Body of pancreas (tissue), 4 donors: ENCODE results near the gene GPR17. TPM values are rescaled to one million over a fixed set of nuclear protein-coding genes. Genes with fewer than 3 reads are reported as not detected.

Experiments
- ATAC-seq: fragments of 150-250 bp; one replicate; pipeline ENCODE4 v1.9.1; 2016
- DNase-seq, 4 donors: peaks; one replicate each; pipeline ENCODE4 v3.0.0-alpha.2; 2019
- H3K27ac ChIP-seq, 4 donors: fragments of 200-600 bp; sonication (generic); 1 replicate in 3 of 4; 2 replicates in 1 of 4; pipeline versions ENCODE4 v1.5.1 to v1.6.1; 2016 to 2019; ENCODE audit warnings: mild to moderate bottlenecking in 1 of 4, mixed read lengths in 1 of 4, moderate library complexity in 1 of 4
- H3K27me3 ChIP-seq, 2 donors: fragments of 200-600 bp; sonication (generic); one replicate each; pipeline ENCODE4 v1.6.0; 2016; ENCODE audit warnings: mild to moderate bottlenecking in 1 of 2
- H3K36me3 ChIP-seq, 2 donors: fragments of 200-600 bp; sonication (generic); replicated peaks in 1 of 2; 2 replicates each; pipeline ENCODE4 v1.5.1; 2016; ENCODE audit warnings: low read depth in 2 of 2; ENCODE audit not compliant: insufficient read depth in 1 of 2
- H3K4me1 ChIP-seq: fragments of 200-600 bp; sonication (generic); one replicate; pipeline ENCODE4 v1.6.0; 2016
- H3K4me3 ChIP-seq, 2 donors: fragments of 200-600 bp; sonication (generic); 1 replicate in 1 of 2; 2 replicates in 1 of 2; pipeline ENCODE4 v1.5.1; 2016 to 2019
- H3K9me3 ChIP-seq, 3 donors: fragments of 200-600 bp; sonication (generic); 1 replicate in 2 of 3; 2 replicates in 1 of 3; pipeline ENCODE4 v1.5.1; 2016
- POLR2A ChIP-seq, 3 donors: fragments of 450-650 bp; IDR thresholded peaks; one replicate each; pipeline ENCODE4 v1.6.1; 2016; ENCODE audit warnings: antibody characterized with exemption in 3 of 3, mild to moderate bottlenecking in 2 of 3
- WGBS, 2 donors: methylation state at CpG; one replicate each; pipeline ENCODE4 v1.1.5; 2017; 5-methylcytosine and 5-hydroxymethylcytosine counted together
- intact Hi-C: fragments of 100-400 bp; cut with DNase I; formaldehyde crosslinking; loops from one replicate; pipeline ENCODE4 v1.15.1; 2023
- total RNA-seq, 2 donors: library from RNA; depleted of rRNA; stranded (reverse); fragments of >200 nt; gene quantifications; one replicate each; pipeline ENCODE4 v1.1.0, GENCODE V29; 2016
- TF ChIP-seq, protein P1 (sequence below), 7 experiments: fragments of 450-650 bp in 4 of 7; fragments of 200-600 bp in 3 of 7; sonication (generic) in 3 of 7; IDR thresholded peaks; one replicate each; pipeline ENCODE4 v1.5.1; 2016 to 2019; ENCODE audit warnings: antibody characterized with exemption in 7 of 7

The GPR17 gene
- total RNA-seq, 2 donors from 2014 or later, result 0.26 TPM; not detected in 1

DNA sequence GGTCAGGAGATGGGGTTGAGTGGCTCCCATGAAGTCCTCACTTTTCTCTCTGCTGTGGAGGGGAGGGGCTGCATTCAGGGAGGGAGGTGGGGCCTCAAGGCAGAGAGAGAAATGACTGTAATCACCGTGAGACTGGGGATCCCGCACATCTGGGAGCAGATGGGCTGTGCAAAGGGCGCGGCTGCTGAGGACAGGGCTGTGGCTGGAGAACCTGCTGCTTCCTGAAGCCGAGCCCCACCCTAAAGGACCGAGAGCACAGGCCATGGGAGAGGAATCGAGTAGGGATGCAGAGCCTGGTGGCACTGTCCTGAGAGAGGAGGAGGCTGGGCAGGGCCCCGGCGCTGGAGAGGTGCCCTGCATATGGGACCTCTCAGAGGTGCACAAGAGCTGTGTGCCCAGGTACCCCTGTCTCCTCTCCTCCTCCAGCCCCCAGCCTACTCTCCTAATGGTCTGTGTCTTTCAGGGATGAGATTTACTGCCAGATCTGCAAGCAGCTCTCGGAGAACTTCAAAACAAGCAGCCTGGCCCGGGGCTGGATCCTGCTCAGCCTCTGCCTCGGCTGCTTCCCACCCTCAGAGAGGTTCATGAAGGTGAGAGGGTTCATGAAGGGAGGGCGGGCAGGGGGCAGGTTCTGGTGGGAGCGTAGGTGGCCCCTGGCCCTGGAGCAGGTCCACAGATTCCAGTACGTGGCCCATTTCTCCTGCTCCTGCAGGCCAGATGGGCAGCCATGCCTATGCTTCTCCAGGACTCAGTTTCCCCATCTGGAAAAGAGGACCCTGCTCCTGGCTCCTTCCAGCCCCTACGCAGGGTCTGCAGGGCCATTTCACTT lies 25.9 kb upstream of the GPR17 start:
- H3K27ac ChIP-seq, result no peak overlapping the region
- no peaks in the 10 kb centered on the region for H3K27me3 ChIP-seq
- H3K4me3 ChIP-seq, result no peak overlapping the region
- 53 to 67% methylated on average over 11 to 14 of the region's 16 CpGs for WGBS, 2 donors
- no peaks in the 10 kb centered on the region for H3K4me1 ChIP-seq
- H3K36me3 ChIP-seq, result no peaks in the 10 kb centered on the region
- TF ChIP-seq POLR2A (IDR thresholded peaks at IDR 0.05), result no peak
- TF ChIP-seq, protein P1, sequence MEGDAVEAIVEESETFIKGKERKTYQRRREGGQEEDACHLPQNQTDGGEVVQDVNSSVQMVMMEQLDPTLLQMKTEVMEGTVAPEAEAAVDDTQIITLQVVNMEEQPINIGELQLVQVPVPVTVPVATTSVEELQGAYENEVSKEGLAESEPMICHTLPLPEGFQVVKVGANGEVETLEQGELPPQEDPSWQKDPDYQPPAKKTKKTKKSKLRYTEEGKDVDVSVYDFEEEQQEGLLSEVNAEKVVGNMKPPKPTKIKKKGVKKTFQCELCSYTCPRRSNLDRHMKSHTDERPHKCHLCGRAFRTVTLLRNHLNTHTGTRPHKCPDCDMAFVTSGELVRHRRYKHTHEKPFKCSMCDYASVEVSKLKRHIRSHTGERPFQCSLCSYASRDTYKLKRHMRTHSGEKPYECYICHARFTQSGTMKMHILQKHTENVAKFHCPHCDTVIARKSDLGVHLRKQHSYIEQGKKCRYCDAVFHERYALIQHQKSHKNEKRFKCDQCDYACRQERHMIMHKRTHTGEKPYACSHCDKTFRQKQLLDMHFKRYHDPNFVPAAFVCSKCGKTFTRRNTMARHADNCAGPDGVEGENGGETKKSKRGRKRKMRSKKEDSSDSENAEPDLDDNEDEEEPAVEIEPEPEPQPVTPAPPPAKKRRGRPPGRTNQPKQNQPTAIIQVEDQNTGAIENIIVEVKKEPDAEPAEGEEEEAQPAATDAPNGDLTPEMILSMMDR (IDR thresholded peaks at IDR 0.05), result no peak
- intact Hi-C loops, result no loop called here
- H3K9me3 ChIP-seq, result no peaks in the 10 kb centered on the region
- ATAC-seq (no peak), DNase-seq (peak in 2 of 4 donors; percentile 3 to 5)

DNA sequence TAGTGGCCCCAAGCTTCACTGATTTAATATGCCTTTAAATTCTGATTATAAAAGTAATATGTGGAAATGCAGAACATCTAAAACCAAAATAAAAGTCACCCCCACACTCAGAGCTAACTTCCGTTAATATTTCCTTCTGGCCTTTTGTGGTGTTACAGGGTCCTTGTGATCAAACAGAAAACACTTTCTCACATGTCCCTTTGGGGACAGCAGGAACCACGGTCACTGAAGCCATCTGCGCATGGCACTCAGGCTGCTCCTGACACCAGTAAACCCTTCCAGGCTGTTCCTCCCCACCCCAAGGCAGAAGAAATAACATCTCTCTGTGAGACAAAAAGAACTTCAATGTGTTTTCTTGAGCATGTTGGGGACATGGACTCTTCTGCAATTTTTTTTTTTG lies 25.1 kb upstream of the GPR17 start:
- 56 to 73% methylated on average over 3 of the region's 3 CpGs for WGBS, 2 donors
- DNase-seq (no peak), ATAC-seq (no peak)
- H3K36me3 ChIP-seq, result no peaks in the 10 kb centered on the region
- TF ChIP-seq POLR2A (IDR thresholded peaks at IDR 0.05), result no peak
- TF ChIP-seq, protein P1 (IDR thresholded peaks at IDR 0.05), result no peak
- intact Hi-C loops, result no loop called here
- H3K27ac ChIP-seq, result no peak overlapping the region
- no peak overlapping the region for H3K4me3 ChIP-seq
- no peaks in the 10 kb centered on the region for H3K27me3 ChIP-seq
- no peaks in the 10 kb centered on the region for H3K9me3 ChIP-seq
- H3K4me1 ChIP-seq, result no peaks in the 10 kb centered on the region

DNA sequence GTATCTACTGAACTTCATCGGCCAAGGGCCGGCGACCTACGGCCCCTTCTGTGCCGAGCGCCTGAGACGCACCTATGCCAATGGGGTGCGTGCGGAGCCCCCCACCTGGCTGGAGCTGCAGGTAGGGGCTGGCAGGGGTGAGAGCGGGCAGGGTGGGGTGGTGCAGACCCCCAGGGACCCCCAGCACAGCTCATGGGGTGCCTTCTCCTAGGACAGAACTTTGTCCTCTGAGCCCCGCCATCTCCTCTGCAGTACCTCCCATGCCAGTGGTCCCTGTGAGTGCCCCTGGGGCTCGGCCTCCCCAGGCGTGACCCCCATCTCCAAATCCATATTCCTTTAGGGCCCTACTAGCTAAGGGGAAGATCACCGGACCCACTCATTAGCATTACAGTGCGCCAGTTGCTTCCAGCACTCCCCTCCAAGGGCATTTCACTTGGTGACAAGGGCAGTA lies 23.9 kb upstream of the GPR17 start:
- no peaks in the 10 kb centered on the region for H3K27me3 ChIP-seq
- TF ChIP-seq, protein P1 (IDR thresholded peaks at IDR 0.05), result no peak
- TF ChIP-seq POLR2A (IDR thresholded peaks at IDR 0.05), result no peak
- no peak overlapping the region for H3K4me3 ChIP-seq
- H3K27ac ChIP-seq, result no peak overlapping the region
- H3K36me3 ChIP-seq, result no peaks in the 10 kb centered on the region
- peak in 3 of 4 donors; percentile 3 to 8 (median 6) for DNase-seq
- no peaks in the 10 kb centered on the region for H3K4me1 ChIP-seq
- no peak for ATAC-seq
- H3K9me3 ChIP-seq, result no peaks in the 10 kb centered on the region
- intact Hi-C loops, result no loop called here
- WGBS, 2 donors, result 93 to 95% methylated on average over 14 to 15 of the region's 15 CpGs

DNA sequence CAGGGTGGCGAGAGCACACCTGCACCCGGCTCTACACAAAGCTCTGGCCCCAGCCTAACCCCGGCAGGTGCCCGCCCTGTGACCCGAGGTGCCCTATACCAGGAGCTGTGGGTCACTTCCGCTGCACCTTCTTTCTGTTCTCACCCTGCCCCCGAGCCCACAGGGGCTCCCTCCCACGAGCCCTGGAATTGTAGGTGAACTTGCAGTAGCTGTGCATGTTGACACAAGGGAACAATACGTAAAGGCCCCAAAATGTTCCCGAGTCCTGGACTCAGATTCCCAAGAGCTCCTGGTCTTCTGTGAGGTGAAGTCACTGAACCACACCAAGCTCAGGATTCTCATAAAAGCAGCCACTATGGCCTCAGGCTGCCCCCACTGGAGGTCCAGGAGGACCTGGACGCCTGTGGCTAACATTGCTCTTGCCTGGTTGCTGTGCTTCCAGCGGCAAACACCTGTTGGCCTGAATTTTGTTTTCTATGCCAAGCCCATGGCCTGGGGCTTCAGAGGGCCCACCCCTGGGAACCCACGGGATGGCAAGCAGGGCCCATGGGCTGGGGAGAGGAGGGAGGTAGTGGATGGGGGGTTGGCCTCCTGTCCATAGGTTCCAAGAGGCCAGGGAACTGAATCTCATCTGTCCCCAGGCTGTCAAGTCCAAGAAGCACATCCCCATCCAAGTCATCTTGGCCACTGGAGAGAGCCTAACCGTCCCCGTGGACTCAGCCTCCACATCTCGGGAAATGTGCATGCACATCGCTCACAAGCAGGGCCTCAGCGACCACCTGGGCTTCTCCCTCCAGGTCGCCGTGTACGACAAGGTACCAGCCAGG lies 23.2 kb upstream of the GPR17 start:
- peak in 3 of 4 donors; percentile 2 to 10 (median 4) for DNase-seq
- H3K9me3 ChIP-seq, result no peaks in the 10 kb centered on the region
- no peak for ATAC-seq
- no peaks in the 10 kb centered on the region for H3K36me3 ChIP-seq
- intact Hi-C loops, result no loop called here
- no peak for TF ChIP-seq POLR2A (IDR thresholded peaks at IDR 0.05)
- TF ChIP-seq, protein P1 (IDR thresholded peaks at IDR 0.05), result no peak
- 74 to 80% methylated on average over 16 to 21 of the region's 21 CpGs for WGBS, 2 donors
- H3K4me3 ChIP-seq, result no peak overlapping the region
- no peaks in the 10 kb centered on the region for H3K27me3 ChIP-seq
- H3K4me1 ChIP-seq, result no peaks in the 10 kb centered on the region
- H3K27ac ChIP-seq, result no peak overlapping the region
